ENCODE results near the gene HP1BP3.

DNA sequence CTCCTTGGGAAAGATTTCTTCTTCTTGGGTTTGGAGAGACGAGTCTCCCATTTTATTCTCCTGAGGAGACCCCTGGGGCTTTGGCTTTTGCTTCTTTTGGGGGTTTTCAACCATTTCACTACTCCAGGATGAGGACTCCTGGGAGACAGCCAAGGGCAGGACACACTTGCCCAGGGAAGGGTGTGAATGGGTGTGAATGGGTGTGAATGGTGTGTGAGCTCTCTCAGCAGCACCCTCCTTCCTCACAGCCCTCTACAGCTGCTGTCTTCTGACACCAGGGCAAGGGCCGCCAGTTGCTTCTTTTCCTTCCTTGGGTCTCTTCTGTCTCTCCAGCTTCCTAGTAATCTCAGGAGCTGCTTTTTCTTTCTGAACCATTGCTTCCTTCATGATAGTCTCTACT is 93.5 kb downstream of the HP1BP3 start:
- TF ChIP-seq, protein P1, sequence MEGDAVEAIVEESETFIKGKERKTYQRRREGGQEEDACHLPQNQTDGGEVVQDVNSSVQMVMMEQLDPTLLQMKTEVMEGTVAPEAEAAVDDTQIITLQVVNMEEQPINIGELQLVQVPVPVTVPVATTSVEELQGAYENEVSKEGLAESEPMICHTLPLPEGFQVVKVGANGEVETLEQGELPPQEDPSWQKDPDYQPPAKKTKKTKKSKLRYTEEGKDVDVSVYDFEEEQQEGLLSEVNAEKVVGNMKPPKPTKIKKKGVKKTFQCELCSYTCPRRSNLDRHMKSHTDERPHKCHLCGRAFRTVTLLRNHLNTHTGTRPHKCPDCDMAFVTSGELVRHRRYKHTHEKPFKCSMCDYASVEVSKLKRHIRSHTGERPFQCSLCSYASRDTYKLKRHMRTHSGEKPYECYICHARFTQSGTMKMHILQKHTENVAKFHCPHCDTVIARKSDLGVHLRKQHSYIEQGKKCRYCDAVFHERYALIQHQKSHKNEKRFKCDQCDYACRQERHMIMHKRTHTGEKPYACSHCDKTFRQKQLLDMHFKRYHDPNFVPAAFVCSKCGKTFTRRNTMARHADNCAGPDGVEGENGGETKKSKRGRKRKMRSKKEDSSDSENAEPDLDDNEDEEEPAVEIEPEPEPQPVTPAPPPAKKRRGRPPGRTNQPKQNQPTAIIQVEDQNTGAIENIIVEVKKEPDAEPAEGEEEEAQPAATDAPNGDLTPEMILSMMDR (IDR thresholded peaks at IDR 0.05): no peak
- TF ChIP-seq POLR2A (IDR thresholded peaks at IDR 0.05) (no peak), EP300 (IDR thresholded peaks at IDR 0.05) (no peak)

All from suprapubic skin (tissue), 3 donors.